Measurements from ENCODE around the gene CDHR5. TPM values are rescaled to one million over a fixed set of nuclear protein-coding genes. Genes with fewer than 3 reads are reported as not detected.

Gene CDHR5
- total and polyA plus RNA-seq, 9 of the 15 experiments (the other 6 are each of a cell fraction or from before 2014, with no cell fraction given) = 0.16 TPM; not detected in 8

DNA sequence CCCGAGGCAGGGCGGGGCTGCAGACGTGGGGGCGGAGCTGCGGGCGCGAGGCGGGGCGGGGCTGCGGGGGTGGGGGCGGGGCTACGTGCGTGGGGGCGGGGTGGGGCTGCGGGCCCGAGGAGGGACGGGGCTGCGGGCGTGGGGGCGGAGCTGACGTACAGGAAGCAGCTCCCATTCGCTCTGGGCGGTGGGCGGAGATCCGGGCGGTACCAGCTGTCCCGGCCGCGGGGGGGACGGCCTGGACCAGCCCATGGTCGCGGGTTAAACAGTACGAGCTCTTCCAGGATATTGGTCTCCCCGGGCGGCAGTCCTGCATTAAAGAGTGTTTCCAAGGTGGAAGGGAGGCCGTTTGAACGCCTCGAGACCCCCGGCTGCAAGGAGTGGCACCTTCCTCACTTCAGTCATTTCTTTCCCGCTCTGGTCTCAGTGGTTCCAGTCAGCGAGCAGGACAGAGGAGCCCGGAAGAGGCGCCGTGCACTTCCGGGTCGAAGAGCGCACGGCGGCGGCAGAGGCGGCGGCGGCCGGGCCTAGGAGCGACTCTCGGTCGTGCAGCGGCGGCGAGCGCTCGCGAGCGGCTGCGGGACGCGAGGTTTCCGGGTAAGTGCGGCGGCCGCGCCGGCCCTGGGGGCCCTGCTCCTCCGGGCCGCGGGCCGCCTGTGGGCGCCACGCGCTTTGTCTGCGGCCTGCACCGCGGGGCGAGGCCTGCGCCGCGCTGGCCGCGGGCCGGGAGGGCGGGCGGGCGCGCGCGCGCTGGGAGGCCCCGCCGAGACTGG is 48.6 kb downstream of the CDHR5 start, which contains the start of gene PHRF1 (continued):
- TF ChIP-seq CXXC5 (CRISPR knock-in tag; IDR thresholded peaks at IDR 0.05) (peak; percentile 80), MAFF (IDR thresholded peaks at IDR 0.05; ENCODE audit: low read length) (peak; percentile 73; the same call in 1 of the 2 replicates), COPS2 (conservative IDR thresholded peaks at IDR 0.05) (no peak), ZEB2 (IDR thresholded peaks at IDR 0.05) (no peak), RBBP5 (IDR thresholded peaks at IDR 0.05; ENCODE audit: borderline replicate concordance, insufficient read depth, low read length, poor library complexity, severe bottlenecking) (peak; percentile 65), CREM (IDR thresholded peaks at IDR 0.05; ENCODE audit: low read depth) (peak; percentile 59), BHLHE40 (IDR thresholded peaks at IDR 0.05; ENCODE audit: low read length) (peak; percentile 95), ZNF24 (IDR thresholded peaks at IDR 0.05) (0 out of 2 replicates have a peak, but pooled peaks have one; percentile 60)
- TF ChIP-seq, protein P1, sequence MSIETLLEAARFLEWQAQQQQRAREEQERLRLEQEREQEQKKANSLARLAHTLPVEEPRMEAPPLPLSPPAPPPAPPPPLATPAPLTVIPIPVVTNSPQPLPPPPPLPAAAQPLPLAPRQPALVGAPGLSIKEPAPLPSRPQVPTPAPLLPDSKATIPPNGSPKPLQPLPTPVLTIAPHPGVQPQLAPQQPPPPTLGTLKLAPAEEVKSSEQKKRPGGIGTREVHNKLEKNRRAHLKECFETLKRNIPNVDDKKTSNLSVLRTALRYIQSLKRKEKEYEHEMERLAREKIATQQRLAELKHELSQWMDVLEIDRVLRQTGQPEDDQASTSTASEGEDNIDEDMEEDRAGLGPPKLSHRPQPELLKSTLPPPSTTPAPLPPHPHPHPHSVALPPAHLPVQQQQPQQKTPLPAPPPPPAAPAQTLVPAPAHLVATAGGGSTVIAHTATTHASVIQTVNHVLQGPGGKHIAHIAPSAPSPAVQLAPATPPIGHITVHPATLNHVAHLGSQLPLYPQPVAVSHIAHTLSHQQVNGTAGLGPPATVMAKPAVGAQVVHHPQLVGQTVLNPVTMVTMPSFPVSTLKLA (conservative IDR thresholded peaks at IDR 0.05) = peak; percentile 75 to 83
- TF ChIP-seq, protein P2, sequence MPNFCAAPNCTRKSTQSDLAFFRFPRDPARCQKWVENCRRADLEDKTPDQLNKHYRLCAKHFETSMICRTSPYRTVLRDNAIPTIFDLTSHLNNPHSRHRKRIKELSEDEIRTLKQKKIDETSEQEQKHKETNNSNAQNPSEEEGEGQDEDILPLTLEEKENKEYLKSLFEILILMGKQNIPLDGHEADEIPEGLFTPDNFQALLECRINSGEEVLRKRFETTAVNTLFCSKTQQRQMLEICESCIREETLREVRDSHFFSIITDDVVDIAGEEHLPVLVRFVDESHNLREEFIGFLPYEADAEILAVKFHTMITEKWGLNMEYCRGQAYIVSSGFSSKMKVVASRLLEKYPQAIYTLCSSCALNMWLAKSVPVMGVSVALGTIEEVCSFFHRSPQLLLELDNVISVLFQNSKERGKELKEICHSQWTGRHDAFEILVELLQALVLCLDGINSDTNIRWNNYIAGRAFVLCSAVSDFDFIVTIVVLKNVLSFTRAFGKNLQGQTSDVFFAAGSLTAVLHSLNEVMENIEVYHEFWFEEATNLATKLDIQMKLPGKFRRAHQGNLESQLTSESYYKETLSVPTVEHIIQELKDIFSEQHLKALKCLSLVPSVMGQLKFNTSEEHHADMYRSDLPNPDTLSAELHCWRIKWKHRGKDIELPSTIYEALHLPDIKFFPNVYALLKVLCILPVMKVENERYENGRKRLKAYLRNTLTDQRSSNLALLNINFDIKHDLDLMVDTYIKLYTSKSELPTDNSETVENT (CRISPR knock-in tag; IDR thresholded peaks at IDR 0.05) = 0 out of 2 replicates have a peak, but pooled peaks have one; percentile 22
- TF ChIP-seq, protein P3, sequence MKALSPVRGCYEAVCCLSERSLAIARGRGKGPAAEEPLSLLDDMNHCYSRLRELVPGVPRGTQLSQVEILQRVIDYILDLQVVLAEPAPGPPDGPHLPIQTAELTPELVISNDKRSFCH (CRISPR knock-in tag; IDR thresholded peaks at IDR 0.05) = no peak
- TF ChIP-seq, protein P3 (tag; IDR thresholded peaks at IDR 0.05) = peak; percentile 51; the same call in 1 of the 2 replicates
- TF ChIP-seq, protein P4, sequence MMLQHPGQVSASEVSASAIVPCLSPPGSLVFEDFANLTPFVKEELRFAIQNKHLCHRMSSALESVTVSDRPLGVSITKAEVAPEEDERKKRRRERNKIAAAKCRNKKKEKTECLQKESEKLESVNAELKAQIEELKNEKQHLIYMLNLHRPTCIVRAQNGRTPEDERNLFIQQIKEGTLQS (IDR thresholded peaks at IDR 0.05) = peak; percentile 50; the same call in 1 of the 2 replicates
- TF ChIP-seq, protein P4 (CRISPR knock-in tag; conservative IDR thresholded peaks at IDR 0.05) = no peak
